ENCODE data around the gene CACNA1C.

CACNA1C gene

DNA sequence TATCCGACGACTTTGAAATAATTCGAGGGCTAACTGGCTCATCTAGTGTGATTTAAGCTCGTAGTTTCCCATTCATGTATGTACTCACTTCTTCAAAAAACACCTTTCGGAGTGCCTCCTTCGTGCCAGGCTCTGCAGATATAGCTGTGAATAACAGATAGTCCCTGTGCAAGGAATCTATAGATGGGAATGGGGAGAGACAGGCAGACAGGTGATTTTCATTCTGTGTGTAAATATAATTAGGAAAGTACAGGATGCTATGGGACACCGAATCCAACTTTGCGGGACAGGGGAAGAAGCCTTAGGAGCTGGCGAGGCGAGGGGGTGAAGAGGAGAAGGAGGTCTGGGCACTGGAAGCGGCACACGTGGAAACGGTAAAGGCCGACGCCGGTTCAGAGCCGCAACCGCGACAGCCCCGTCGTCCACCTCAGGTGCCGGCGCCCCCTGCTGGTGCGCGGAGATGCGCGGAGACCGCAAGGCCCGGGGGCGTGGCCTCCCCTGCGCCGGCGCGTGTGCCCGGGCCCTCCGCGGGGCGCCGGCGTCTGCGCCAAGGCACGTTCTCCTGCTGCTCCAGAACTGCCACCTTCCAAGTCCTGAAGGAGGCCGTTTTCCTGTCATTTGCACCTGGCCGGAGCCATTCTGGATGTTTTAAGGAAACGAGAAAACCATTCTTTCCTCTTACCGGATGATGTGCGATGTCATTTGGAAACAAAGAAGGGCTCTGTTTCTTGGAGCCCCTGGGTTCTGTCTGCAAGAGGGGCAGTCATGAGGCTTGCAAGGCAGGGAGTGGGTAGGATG lies 18.0 kb upstream of the CACNA1C start:
- in situ Hi-C loops (cut with MboI; ENCODE audit: low sequenced_read_pairs) = no loop called here

- in situ Hi-C loops (cut with MboI; ENCODE audit: low sequenced_read_pairs) = no loop called here
Measured at GRCh38 chr12:2035431-2036055, 17.2 kb upstream of the CACNA1C start.

GRCh38 chr12:2039034-2039433 lies 13.8 kb upstream of the CACNA1C start:
- in situ Hi-C loops (cut with MboI; ENCODE audit: low sequenced_read_pairs) = no loop called here

DNA sequence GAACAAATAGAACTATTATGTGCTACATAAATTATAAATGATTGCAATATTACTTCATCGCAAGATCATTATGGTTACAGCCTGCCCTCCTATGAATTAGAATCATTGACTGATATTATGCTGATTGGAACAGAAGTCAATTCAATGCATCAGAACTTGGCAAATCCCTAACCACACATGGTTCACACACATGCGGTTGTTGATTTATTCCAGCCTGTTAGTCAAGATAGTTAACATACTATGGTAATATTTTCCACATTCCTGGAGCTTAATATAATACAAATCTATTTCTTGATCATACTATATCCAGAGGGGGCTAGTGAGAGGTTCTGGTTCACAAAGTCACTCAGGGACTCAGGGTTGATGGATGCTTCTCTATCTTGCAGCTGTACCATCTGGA lies 9.7 kb upstream of the CACNA1C start:
- in situ Hi-C loops (cut with MboI; ENCODE audit: low sequenced_read_pairs) = no loop called here

GRCh38 chr12:2044165-2044564 lies 8.6 kb upstream of the CACNA1C start:
- in situ Hi-C loops (cut with MboI; ENCODE audit: low sequenced_read_pairs) = no loop called here

GRCh38 chr12:2046957-2047356 lies 5.8 kb upstream of the CACNA1C start:
- in situ Hi-C loops (cut with MboI; ENCODE audit: low sequenced_read_pairs) = no loop called here

GRCh38 chr12:2047752-2048151 lies 5.0 kb upstream of the CACNA1C start:
- in situ Hi-C loops (cut with MboI; ENCODE audit: low sequenced_read_pairs) = no loop called here

DNA sequence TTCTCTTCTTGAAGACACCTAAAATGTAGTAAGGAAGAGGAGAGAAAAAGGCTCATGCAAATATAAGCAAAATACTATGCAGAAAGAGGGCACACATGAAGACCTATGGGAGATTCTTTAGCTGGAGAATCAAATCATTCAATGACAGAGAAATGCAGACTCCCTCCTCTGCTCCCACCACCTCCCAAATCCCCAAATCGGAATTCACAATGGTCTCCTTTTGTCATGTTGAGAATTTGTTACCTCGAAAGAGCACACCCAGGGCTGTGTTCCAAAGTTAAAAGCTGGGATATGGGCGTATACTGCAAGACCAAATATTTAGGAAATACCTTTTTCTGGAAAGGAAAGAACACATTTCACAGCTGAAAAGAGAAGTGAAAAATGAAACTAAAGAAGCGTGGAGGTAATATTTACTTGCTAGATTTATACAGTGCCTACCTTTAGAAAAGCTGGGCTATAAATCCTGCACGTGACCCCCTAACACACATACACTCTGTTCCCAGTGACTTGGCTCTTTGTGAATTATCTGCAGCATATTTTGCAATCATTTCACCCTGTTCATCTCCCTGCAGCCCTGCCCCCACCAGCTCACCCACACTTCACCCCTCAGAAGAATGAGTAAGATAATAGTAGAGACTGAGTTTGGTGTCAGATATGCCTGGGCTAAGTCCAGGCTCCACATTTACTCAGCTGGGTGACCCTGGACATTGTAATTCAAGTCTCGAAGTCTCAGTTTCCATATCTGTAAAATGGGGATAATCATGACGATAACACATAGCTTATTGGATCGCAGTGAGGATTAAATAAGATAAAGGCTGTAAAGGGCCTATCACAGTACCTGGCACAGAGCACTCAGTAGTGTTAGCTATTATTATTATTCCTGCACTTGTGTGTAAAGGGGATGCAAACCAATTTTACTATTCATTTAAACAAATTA lies 2.9 kb upstream of the CACNA1C start:
- in situ Hi-C loops (cut with MboI; ENCODE audit: low sequenced_read_pairs) = loop anchor here (10.0 kb wide), 1 partner anchor 525 kb away; no protein-coding TSS in a partner anchor

- in situ Hi-C loops (cut with MboI; ENCODE audit: low sequenced_read_pairs) = loop anchor here (10.0 kb wide), 1 partner anchor 523 kb away; no protein-coding TSS in a partner anchor
Measured at GRCh38 chr12:2051700-2052621, 826 bp upstream of the CACNA1C start.

DNA sequence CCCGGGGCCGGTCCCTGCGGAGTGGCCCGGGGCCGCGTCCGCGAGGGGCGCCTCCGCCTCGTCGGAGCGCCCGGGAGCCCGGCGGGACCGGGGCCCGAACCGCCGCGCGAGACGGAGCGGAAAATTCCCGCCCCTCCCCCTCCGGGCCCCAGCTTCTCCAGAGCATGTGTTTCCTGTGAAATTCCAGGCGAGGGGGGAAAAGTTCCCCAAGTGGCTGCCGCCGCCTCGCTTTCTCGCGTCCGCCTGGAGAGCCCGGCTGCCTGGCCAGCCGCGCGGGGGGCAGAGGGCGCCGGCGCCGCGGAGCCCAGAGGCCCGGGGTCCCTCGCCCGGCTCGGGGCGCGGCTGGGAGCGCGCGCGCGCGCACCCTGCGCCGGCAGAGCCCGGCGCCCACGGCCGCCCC lies 904 bp downstream of the CACNA1C start:
- in situ Hi-C loops (cut with MboI; ENCODE audit: low sequenced_read_pairs) = loop anchor here (10.0 kb wide), 1 partner anchor 521 kb away; no protein-coding TSS in a partner anchor

GRCh38 chr12:2054091-2055018 lies 1.6 kb downstream of the CACNA1C start:
- in situ Hi-C loops (cut with MboI; ENCODE audit: low sequenced_read_pairs) = loop anchor here (10.0 kb wide), 1 partner anchor 520 kb away; no protein-coding TSS in a partner anchor

GRCh38 chr12:2057041-2057794 lies 4.4 kb downstream of the CACNA1C start:
- in situ Hi-C loops (cut with MboI; ENCODE audit: low sequenced_read_pairs) = loop anchor here (10.0 kb wide), 1 partner anchor 518 kb away; no protein-coding TSS in a partner anchor

DNA sequence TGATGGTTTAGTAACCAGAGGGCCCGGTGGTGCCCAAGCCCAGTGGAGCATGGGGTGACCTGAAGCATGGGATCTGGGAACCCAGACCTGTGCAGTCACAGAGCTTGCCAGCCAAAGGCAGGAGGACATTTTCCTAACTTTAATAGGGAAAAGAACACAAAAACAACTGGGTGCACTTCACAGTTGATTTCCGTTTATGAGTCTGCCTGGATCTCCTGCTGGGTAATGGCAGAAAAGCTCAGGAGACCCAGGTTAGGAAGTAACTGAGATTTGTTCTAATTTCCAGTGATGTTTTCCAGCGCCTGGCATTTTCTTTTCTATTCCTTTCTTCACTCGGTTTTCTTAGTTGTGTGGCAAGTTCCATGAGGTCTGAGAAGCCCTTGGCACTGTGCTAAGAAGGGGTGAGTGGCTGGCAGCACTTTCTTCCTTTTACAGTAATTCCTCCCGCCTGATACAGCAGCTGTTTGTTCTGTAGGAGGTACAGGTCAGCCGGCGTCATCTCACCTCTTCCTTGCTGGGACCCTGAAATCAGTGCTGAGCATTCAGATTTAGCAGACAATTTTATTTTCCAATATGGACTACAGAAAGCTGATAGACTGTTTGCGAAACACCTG lies 5.1 kb downstream of the CACNA1C start:
- in situ Hi-C loops (cut with MboI; ENCODE audit: low sequenced_read_pairs) = loop anchor here (10.0 kb wide), 1 partner anchor 517 kb away; no protein-coding TSS in a partner anchor

DNA sequence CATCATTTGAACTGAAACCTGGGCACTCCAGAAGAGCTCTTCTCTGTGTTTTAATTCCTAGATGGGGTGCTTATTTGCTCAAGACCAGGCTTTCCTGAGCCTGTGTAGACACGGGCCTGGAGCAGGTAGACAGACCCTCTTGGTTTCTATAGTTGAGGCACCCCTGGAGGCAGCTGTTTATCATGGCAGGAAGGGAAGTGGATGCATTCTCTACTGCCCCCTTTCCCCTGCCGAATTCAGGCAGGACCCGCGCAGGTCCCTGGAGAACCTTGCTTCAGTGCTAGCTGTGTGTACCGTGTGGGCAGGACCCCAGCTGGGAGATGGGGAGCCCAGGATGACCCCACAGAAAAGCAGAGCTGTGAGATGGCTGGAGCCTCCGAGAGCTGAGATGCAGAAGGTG lies 6.0 kb downstream of the CACNA1C start:
- in situ Hi-C loops (cut with MboI; ENCODE audit: low sequenced_read_pairs) = loop anchor here (10.0 kb wide), 1 partner anchor 516 kb away; no protein-coding TSS in a partner anchor

GRCh38 chr12:2061402-2061801 lies 8.6 kb downstream of the CACNA1C start:
- in situ Hi-C loops (cut with MboI; ENCODE audit: low sequenced_read_pairs) = no loop called here

DNA sequence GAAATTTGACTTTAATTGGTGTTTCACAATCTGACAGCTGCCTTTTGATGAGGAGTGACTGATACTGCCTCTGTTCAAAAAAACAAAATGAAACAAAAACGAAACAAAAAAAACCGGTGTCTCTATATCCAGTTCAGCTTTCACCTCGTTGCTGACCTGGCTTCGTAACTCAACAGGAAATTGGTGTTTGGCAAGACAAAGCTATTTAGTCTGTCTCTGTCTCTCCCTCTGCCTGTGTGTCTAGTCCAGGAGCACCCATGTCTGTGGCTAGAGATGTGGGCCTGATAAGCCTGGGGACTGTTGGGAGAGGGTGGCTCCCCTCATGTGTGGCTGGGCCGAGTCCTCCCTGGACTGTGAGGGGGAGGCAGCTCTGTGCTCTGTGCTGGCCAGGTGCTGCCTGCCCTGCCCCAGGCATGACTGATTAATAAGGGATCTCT lies 11.3 kb downstream of the CACNA1C start:
- in situ Hi-C loops (cut with MboI; ENCODE audit: low sequenced_read_pairs) = no loop called here

- in situ Hi-C loops (cut with MboI; ENCODE audit: low sequenced_read_pairs) = no loop called here
Measured at GRCh38 chr12:2068653-2069052, 15.9 kb downstream of the CACNA1C start.

All from HL-60/S4 treated with retinoic acid at 250 ng/mL for 4 days and 3 days (cell line).